Activated naive CD8-positive, alpha-beta T cell treated with anti-CD3 and anti-CD28 coated beads, Interleukin-2, amount 10 ng/mL, durations not matched to agents 7 days and 5 days (primary cell): ENCODE results near the gene TRANK1. TPM values are rescaled to one million over a fixed set of nuclear protein-coding genes. Genes with fewer than 3 reads are reported as not detected.
"Not testable (repeated sequence)": the region's sequence is repeated elsewhere in the genome, so short reads cannot be mapped to it uniquely, and the experiment has no call there.

Experiments used
- ATAC-seq: fragments of 150-1000 bp; cut with Tn5 transposase; one replicate; pipeline ENCODE4 v1.10.0; 2021; ENCODE audit warnings: low read depth, moderate library complexity
- POLR2A ChIA-PET: fragments of 350-600 bp; sonication (Branson Sonifier 250); formaldehyde crosslinking; loops from one replicate; lab custom pipeline; 2021; ENCODE audit warnings: antibody characterized with exemption; lab: Charles Lee
- DNase-seq: peaks from one replicate; pipeline ENCODE4 v3.0.0; 2021
- H3K27ac Mint-ChIP-seq: one replicate; pipeline ENCODE4 v1.8.0; 2022; ENCODE audit warnings: mild to moderate bottlenecking, mixed read lengths
- H3K27me3 Mint-ChIP-seq: one replicate; pipeline ENCODE4 v1.8.0; 2022; ENCODE audit warnings: mild to moderate bottlenecking, moderate library complexity, mixed read lengths
- H3K36me3 Mint-ChIP-seq: one replicate; pipeline ENCODE4 v1.8.0; 2021; ENCODE audit warnings: mild to moderate bottlenecking, mixed read lengths
- H3K4me1 Mint-ChIP-seq: one replicate; pipeline ENCODE4 v1.8.0; 2021; ENCODE audit warnings: mixed read lengths
- H3K4me3 Mint-ChIP-seq: one replicate; pipeline ENCODE4 v1.8.0; 2022; ENCODE audit warnings: mild to moderate bottlenecking, moderate library complexity, mixed read lengths
- H3K9me3 Mint-ChIP-seq: one replicate; pipeline ENCODE4 v1.8.0; 2021; ENCODE audit warnings: mixed read lengths
- total RNA-seq, 2 experiments: library from RNA; stranded (reverse); gene quantifications; one replicate each; pipeline ENCODE4 v1.2.3, GENCODE V29; 2021

TRANK1 gene
- total RNA-seq, 2 experiments from 2014 or later = 99.6 to 102 TPM

DNA sequence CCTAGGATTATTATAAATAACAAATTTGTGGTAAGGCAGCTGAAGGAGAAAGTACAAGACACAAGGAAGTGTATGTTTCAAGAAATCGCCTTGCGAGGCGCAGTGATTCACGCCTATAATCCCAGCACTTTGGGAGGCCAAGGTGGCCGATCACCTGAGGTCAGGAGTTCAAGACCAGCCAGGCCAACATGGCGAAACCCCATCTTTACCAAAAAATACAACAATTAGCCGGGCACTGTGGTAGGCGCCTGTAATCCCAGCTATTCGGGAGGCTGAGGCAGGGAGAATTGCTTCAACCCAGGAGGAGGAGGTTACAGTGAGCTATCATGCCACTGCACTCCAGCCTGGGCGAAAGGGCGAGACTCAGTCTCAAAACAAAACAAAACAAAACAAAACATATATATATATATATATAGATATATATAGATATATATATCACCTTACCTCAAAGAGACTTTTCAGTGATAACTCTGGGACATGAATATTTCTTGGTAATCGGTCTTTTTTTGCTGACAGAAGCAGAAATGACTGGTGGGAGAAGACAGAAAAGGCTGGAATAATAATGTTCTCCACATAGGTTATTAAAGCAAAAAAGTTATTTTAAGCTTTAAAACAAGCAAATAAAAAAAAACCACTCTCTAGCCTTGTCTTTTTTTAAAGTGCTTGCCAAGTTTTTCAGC lies 52.3 kb downstream of the TRANK1 start:
- POLR2A ChIA-PET = interaction anchor here (0.5 to 2.7 kb wide), 7 partner anchors 14 to 1114 kb away, joined by 3 to 17 read pairs (median 4); partner anchors contain the start of gene TRANK1
- H3K9me3 Mint-ChIP-seq = no peaks in the 10 kb centered on the region
- peak overlapping the region; percentile 29 for H3K4me3 Mint-ChIP-seq
- ATAC-seq = no peak
- peaks cover 72% of the 10 kb centered on the region for H3K36me3 Mint-ChIP-seq
- no peaks in the 10 kb centered on the region for H3K27me3 Mint-ChIP-seq
- no peak for DNase-seq
- H3K4me1 Mint-ChIP-seq = peaks cover 32% of the 10 kb centered on the region
- H3K27ac Mint-ChIP-seq = peak overlapping the region; percentile 64

DNA sequence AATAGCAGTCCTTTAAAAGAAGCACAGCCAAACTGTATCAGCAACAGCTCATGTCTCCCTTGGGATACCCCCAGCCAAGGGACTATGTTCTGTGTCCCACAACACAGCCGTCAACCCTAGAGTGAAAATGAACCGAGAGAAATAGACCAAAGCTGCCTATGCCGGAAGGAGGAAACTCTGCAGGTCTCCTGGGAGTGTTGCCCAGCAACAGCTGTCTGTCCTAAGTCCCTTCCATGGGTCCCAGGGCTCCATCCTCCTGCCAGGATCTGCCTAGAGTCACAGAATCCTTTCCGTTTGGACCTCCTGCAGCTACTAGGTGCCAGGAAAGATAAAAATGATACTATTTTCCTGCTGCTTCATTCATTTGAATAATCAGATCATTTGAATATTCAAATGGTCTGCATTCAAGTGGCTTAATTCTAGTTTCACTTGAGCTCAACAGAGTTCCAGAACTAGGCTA lies 53.1 kb downstream of the TRANK1 start:
- H3K27ac Mint-ChIP-seq = peak overlapping the region; percentile 34

DNA sequence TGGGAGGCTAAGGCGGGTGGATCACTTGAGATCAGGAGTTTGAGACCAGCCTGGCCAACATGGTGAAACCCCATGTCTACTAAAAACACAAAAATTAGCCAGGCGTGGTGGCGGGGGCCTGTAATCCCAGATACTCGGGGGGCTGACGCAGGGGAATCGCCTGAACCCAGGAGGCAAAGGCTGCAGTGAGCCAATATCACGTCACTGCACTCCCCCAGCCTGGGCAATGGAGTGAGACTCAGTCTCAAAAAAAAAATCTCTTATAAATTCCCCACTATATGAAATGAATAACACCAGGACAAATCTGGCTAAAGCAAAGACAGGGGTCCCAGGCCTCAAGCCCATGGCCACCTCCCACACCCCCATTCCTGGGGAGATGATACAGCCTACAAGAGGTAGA lies 53.8 kb downstream of the TRANK1 start:
- H3K9me3 Mint-ChIP-seq, ATAC-seq, DNase-seq, POLR2A ChIA-PET, H3K27me3 Mint-ChIP-seq, H3K27ac Mint-ChIP-seq, H3K4me3 Mint-ChIP-seq: not testable (repeated sequence)
- Mint-ChIP-seq H3K4me1 (peaks cover 31% of the 10 kb centered on the region), H3K36me3 (peaks cover 66% of the 10 kb centered on the region)

More for the DNA sequence above, 53.1 kb downstream of the TRANK1 start:
- Mint-ChIP-seq H3K36me3 (peaks cover 70% of the 10 kb centered on the region), H3K4me3 (no peak overlapping the region), H3K4me1 (peaks cover 32% of the 10 kb centered on the region), H3K27me3 (no peaks in the 10 kb centered on the region), H3K9me3 (no peaks in the 10 kb centered on the region)
- DNase-seq (no peak), ATAC-seq (no peak)
- POLR2A ChIA-PET = interaction anchor here (1.4 to 2.7 kb wide), 2 partner anchors 15 to 16 kb away, joined by 3 to 17 read pairs; no protein-coding TSS in a partner anchor

GRCh38 chr3:36890261-36890660 lies 54.6 kb downstream of the TRANK1 start:
- H3K27me3 Mint-ChIP-seq = no peaks in the 10 kb centered on the region
- no peaks in the 10 kb centered on the region for H3K9me3 Mint-ChIP-seq
- no peak overlapping the region for H3K4me3 Mint-ChIP-seq
- H3K4me1 Mint-ChIP-seq = peaks cover 23% of the 10 kb centered on the region
- DNase-seq (no peak), ATAC-seq (no peak)
- POLR2A ChIA-PET = interaction anchor here (0.6 to 1.5 kb wide), 2 partner anchors 16 to 21 kb away, joined by 3 to 4 read pairs; no protein-coding TSS in a partner anchor
- peaks cover 58% of the 10 kb centered on the region for H3K36me3 Mint-ChIP-seq
- H3K27ac Mint-ChIP-seq = no peak overlapping the region

GRCh38 chr3:36881735-36882134 lies 63.1 kb downstream of the TRANK1 start:
- Mint-ChIP-seq H3K9me3 (no peaks in the 10 kb centered on the region), H3K36me3 (peaks cover 37% of the 10 kb centered on the region), H3K27me3 (no peaks in the 10 kb centered on the region), H3K4me1 (peaks cover 20% of the 10 kb centered on the region), H3K4me3 (no peak overlapping the region), H3K27ac (no peak overlapping the region)
- POLR2A ChIA-PET = interaction anchor here (0.6 kb wide), 1 partner anchor 82 kb away, joined by 5 read pairs; no protein-coding TSS in a partner anchor
- DNase-seq (no peak), ATAC-seq (no peak)

DNA sequence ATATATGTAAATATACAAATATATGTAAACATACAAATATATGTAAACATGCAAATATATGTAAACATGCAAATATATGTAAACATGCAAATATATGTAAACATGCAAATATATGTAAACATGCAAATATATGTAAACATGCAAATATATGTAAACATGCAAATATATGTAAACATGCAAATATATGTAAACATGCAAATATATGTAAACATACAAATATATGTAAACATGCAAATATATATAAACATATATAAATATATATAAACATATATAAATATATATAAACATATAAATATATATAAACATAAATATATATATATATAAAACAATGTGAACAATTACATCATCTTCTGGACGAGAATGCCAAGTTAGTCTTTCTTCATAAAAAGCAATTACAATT lies 65.0 kb downstream of the TRANK1 start:
- H3K4me3 Mint-ChIP-seq, H3K27ac Mint-ChIP-seq, H3K27me3 Mint-ChIP-seq, DNase-seq, H3K9me3 Mint-ChIP-seq, POLR2A ChIA-PET, ATAC-seq: not testable (repeated sequence)
- peaks cover 41% of the 10 kb centered on the region for H3K36me3 Mint-ChIP-seq
- peaks cover 30% of the 10 kb centered on the region for H3K4me1 Mint-ChIP-seq

- ATAC-seq (no peak), DNase-seq (no peak)
- Mint-ChIP-seq H3K4me3 (no peak overlapping the region), H3K27ac (no peak overlapping the region), H3K4me1 (peaks cover 30% of the 10 kb centered on the region), H3K36me3 (peaks cover 33% of the 10 kb centered on the region), H3K9me3 (no peaks in the 10 kb centered on the region), H3K27me3 (no peaks in the 10 kb centered on the region)
- POLR2A ChIA-PET = no interaction called here
Observed at GRCh38 chr3:36877930-36878685, 66.7 kb downstream of the TRANK1 start.

DNA sequence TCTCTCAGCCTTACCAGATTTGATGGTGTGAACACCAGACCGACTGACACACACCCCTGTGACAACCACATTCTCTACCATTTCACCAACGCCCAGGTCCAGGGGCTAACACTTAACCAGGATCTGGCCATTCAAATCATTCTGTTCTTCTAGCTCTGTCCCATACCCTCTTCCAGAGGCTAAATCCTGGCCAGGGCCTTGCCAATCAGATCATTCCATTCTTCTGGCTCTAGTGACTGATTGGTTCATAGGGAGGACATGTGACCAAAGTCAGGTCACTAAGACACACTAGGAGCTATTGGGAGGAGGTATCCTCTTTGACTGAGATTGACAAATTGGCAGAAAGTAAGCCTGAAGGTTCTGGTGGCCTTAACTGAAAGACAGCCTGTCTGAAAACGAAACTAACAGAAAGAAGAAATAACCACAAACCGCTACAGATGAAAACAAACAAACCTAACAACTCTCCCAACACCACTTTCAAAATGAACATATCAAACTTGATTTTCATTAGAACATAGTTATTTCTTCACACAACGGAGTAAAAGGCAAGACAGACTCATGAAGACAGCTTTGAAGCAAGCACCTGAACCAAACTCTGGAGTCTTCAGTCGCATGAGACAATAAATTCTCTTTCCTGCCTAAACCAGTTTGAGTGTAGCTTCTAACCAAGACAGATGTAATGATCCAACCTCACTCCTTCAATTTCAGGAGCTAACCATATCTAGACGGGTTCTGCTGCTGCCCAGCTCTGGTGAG lies 68.5 kb downstream of the TRANK1 start:
- peaks cover 30% of the 10 kb centered on the region for H3K36me3 Mint-ChIP-seq
- H3K27me3 Mint-ChIP-seq = no peaks in the 10 kb centered on the region
- H3K27ac Mint-ChIP-seq = peak overlapping the region; percentile 95
- ATAC-seq = peak; percentile 97
- no peaks in the 10 kb centered on the region for H3K9me3 Mint-ChIP-seq
- H3K4me3 Mint-ChIP-seq = peak overlapping the region; percentile 82
- POLR2A ChIA-PET = interaction anchor here (1.1 to 2.4 kb wide), 9 partner anchors 13 to 117 kb away, joined by 3 to 20 read pairs (median 8); partner anchors contain the start of genes EPM2AIP1, MLH1 and TRANK1
- peaks cover 25% of the 10 kb centered on the region for H3K4me1 Mint-ChIP-seq
- DNase-seq = peak; percentile 41

DNA sequence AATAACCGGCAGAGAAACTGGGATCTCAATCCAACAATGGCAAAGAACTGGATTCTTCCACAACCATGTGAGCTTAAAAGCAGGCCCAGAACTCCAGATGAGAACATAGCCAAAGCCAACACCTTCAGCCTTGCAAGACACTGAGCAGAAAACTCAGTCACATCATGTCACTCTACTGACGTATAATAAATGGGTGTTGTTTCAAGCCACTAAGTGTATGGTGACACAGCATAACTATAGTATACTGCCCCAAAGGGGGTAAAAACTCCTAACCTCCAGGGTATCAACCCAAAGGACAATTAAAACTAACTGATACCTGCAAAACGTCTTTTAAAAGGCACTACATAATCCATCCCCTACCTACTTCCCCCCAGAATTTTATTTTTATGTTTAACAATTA lies 69.5 kb downstream of the TRANK1 start:
- H3K9me3 Mint-ChIP-seq = no peaks in the 10 kb centered on the region
- no peak for DNase-seq
- H3K27me3 Mint-ChIP-seq = no peaks in the 10 kb centered on the region
- H3K27ac Mint-ChIP-seq = peak overlapping the region; percentile 52
- no peak for ATAC-seq
- H3K4me3 Mint-ChIP-seq = no peak overlapping the region
- H3K36me3 Mint-ChIP-seq = peaks cover 27% of the 10 kb centered on the region
- peaks cover 24% of the 10 kb centered on the region for H3K4me1 Mint-ChIP-seq
- POLR2A ChIA-PET = interaction anchor here (1.9 to 2.4 kb wide), 3 partner anchors 18 to 37 kb away, joined by 12 to 20 read pairs (median 17); no protein-coding TSS in a partner anchor

GRCh38 chr3:36874424-36874823 lies 70.4 kb downstream of the TRANK1 start:
- H3K4me1 Mint-ChIP-seq = peaks cover 23% of the 10 kb centered on the region
- no peak overlapping the region for H3K27ac Mint-ChIP-seq
- no peak for ATAC-seq
- H3K27me3 Mint-ChIP-seq = no peaks in the 10 kb centered on the region
- no peak for DNase-seq
- no peaks in the 10 kb centered on the region for H3K9me3 Mint-ChIP-seq
- peaks cover 25% of the 10 kb centered on the region for H3K36me3 Mint-ChIP-seq
- POLR2A ChIA-PET = interaction anchor here (0.8 kb wide), 1 partner anchor 70 kb away, joined by 4 read pairs; the partner anchor contains the start of gene TRANK1
- no peak overlapping the region for H3K4me3 Mint-ChIP-seq

DNA sequence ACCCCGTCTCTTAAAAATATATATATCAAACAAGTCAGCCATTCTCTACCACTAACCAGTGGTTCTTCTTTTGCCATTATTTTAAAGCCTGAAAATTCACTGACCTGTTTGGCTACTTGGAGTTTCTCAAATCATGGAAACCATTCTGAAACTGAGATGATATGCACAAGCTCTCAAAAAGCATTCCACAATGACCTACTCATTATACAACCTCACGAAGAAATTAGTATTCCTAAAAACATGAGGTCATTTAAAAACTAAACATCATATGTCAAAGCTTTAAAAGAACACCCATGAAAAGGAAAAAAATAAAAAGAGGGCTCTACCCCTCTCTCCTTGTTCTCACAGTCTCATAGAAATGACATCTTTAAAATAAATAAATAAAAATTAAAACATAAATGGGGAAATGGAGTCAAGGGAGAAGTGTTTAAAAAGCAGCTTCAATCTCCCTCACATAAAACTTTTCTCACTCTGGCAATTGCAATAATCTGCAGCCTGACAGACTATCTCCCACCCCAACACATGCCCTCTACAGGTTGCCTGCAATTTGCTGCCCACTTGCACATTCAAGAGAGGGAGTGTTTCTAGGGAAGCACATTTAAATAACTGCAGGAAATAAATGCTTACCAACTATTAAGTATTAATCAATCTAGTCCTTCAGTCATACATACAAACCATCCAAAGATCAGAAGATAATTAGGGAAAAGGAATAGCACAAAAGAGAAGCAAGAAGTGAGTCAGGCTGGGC lies 73.3 kb downstream of the TRANK1 start:
- ATAC-seq (no peak), DNase-seq (no peak)
- Mint-ChIP-seq H3K9me3 (no peaks in the 10 kb centered on the region), H3K27ac (no peak overlapping the region), H3K4me1 (peaks cover 12% of the 10 kb centered on the region), H3K4me3 (no peak overlapping the region), H3K27me3 (no peaks in the 10 kb centered on the region), H3K36me3 (peaks cover 23% of the 10 kb centered on the region)
- POLR2A ChIA-PET = no interaction called here
